ENCODE results near the gene PLXNA4. TPM values are rescaled to one million over a fixed set of nuclear protein-coding genes. Genes with fewer than 3 reads are reported as not detected.

Gene PLXNA4
- total and polyA plus RNA-seq, 2 experiments from 2014 or later = 0.08 to 0.80 TPM

- Histone ChIP-seq H3K27me3 (ENCODE audit: insufficient read depth) (no peaks in the 10 kb centered on the region), H3K79me2 (replicated peaks; ENCODE audit: insufficient read depth) (no peaks in the 10 kb centered on the region), H2AFZ (peak overlapping the region; percentile 30; the same call in 1 of the 2 replicates), H4K20me1 (replicated peaks; ENCODE audit: insufficient read depth) (no peaks in the 10 kb centered on the region), H3K4me2 (no peak overlapping the region), H3K4me3 (no peak overlapping the region), H3F3A (replicated peaks; ENCODE audit: low read depth) (no peaks in the 10 kb centered on the region), H3K36me3 (ENCODE audit: insufficient read depth) (no peaks in the 10 kb centered on the region), H3K27ac (ENCODE audit: low read depth) (no peak overlapping the region), H3K9me2 (ENCODE audit: insufficient read depth) (no peaks in the 10 kb centered on the region), H3K4me1 (ENCODE audit: insufficient read depth) (no peaks in the 10 kb centered on the region; the same call in 1 of the 2 replicates)
- ATAC-seq = peak; percentile 94
- no peaks in the 10 kb centered on the region for H3K9me3 Mint-ChIP-seq
- no peak overlapping the region for H3K27ac Mint-ChIP-seq
- DNase-seq (ENCODE audit: low spot score) = peak; percentile 15
- no peak overlapping the region for H3K4me3 Mint-ChIP-seq
- TF ChIP-seq STAT1 (IDR thresholded peaks at IDR 0.05; ENCODE audit: unreplicated experiment) = no peak
- TF ChIP-seq EZH2phosphoT487 (IDR thresholded peaks at IDR 0.05; ENCODE audit: unreplicated experiment) = no peak
- no peak for TF ChIP-seq JUNB (IDR thresholded peaks at IDR 0.05; ENCODE audit: unreplicated experiment)
- no peak for TF ChIP-seq EZH2 (IDR thresholded peaks at IDR 0.05; ENCODE audit: low read depth, unreplicated experiment)
- TF ChIP-seq REST (IDR thresholded peaks at IDR 0.05; ENCODE audit: unreplicated experiment) = no peak
- no peak for TF ChIP-seq POLR2AphosphoS5 (IDR thresholded peaks at IDR 0.05; ENCODE audit: low read depth)
- TF ChIP-seq ZNF114 (CRISPR knock-in tag; IDR thresholded peaks at IDR 0.05) = no peak
- no peak for TF ChIP-seq CREB1 (CRISPR knock-in tag; IDR thresholded peaks at IDR 0.05; ENCODE audit: low read depth)
- TF ChIP-seq ZNF331 (CRISPR knock-in tag; IDR thresholded peaks at IDR 0.05; ENCODE audit: low read depth) = no peak
- TF ChIP-seq ETS1 (IDR thresholded peaks at IDR 0.05) = no peak
- no peak for TF ChIP-seq NANOG (IDR thresholded peaks at IDR 0.05; ENCODE audit: borderline replicate concordance)
- H3K27me3 Mint-ChIP-seq (ENCODE audit: insufficient read depth, low read depth, poor library complexity) = peaks cover 2% of the 10 kb centered on the region
- H3K4me1 Mint-ChIP-seq = peaks cover 9% of the 10 kb centered on the region
- H3K36me3 Mint-ChIP-seq (ENCODE audit: low read depth) = no peaks in the 10 kb centered on the region
Observed at GRCh38 chr7:132108563-132108962, 467.7 kb downstream of the PLXNA4 start.

DNA sequence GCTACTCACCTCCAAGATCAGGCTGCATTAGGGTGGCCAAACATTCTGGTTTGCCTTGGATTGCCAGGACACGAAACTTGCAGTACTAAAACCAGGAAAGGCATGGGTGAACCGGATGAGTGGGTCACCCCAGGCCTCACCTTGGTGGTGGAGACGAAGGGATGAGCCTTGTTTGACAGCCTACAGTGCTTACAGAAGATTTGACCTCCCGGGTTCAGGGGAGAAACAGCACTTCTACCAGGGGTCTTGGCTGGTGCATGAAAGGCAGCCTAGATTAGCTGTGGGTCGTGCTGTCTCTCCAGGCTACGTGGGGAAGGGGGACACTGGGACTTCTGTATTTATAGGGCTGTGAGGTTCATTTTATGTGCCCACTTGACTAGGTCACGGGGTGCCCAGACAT lies 469.8 kb downstream of the PLXNA4 start:
- no peaks in the 10 kb centered on the region for H3K9me2 ChIP-seq (ENCODE audit: insufficient read depth)
- H3K4me2 ChIP-seq = no peak overlapping the region
- H3F3A ChIP-seq (replicated peaks; ENCODE audit: low read depth) = no peaks in the 10 kb centered on the region
- Mint-ChIP-seq H3K4me3 (no peak overlapping the region), H3K36me3 (ENCODE audit: low read depth) (no peaks in the 10 kb centered on the region), H3K4me1 (peaks cover 9% of the 10 kb centered on the region), H3K9me3 (no peaks in the 10 kb centered on the region), H3K27me3 (ENCODE audit: insufficient read depth, low read depth, poor library complexity) (peaks cover 4% of the 10 kb centered on the region), H3K27ac (no peak overlapping the region)
- H3K36me3 ChIP-seq (ENCODE audit: insufficient read depth) = no peaks in the 10 kb centered on the region
- H3K27ac ChIP-seq (ENCODE audit: low read depth) = no peak overlapping the region
- ATAC-seq (no peak), DNase-seq (ENCODE audit: low spot score) (no peak)
- H4K20me1 ChIP-seq (replicated peaks; ENCODE audit: insufficient read depth) = no peaks in the 10 kb centered on the region
- H3K4me3 ChIP-seq = no peak overlapping the region
- no peaks in the 10 kb centered on the region for H3K79me2 ChIP-seq (replicated peaks; ENCODE audit: insufficient read depth)
- no peak overlapping the region for H2AFZ ChIP-seq
- H3K4me1 ChIP-seq (ENCODE audit: insufficient read depth) = no peaks in the 10 kb centered on the region; the same call in 1 of the 2 replicates
- no peaks in the 10 kb centered on the region for H3K27me3 ChIP-seq (ENCODE audit: insufficient read depth)
- TF ChIP-seq POLR2AphosphoS5 (IDR thresholded peaks at IDR 0.05; ENCODE audit: low read depth) (no peak), REST (IDR thresholded peaks at IDR 0.05; ENCODE audit: unreplicated experiment) (no peak), ZNF114 (CRISPR knock-in tag; IDR thresholded peaks at IDR 0.05) (no peak)

Data from GM23338 (cell line).